HG03520 (cell line): ENCODE results near the gene TXN.
A peak's percentile ranks its signal among the peaks of the same experiment; 100 is the strongest.
"Not testable (repeated sequence)": the region's sequence is repeated elsewhere in the genome, so short reads cannot be mapped to it uniquely, and the experiment has no call there.

Experiments used
- ATAC-seq: cut with Tn5 transposase; IDR thresholded peaks from one replicate; pipeline ENCODE4 v1.9.1; 2021; ENCODE audit warnings: mild to moderate bottlenecking, moderate library complexity; ENCODE audit not compliant: unreplicated experiment

TXN gene

DNA sequence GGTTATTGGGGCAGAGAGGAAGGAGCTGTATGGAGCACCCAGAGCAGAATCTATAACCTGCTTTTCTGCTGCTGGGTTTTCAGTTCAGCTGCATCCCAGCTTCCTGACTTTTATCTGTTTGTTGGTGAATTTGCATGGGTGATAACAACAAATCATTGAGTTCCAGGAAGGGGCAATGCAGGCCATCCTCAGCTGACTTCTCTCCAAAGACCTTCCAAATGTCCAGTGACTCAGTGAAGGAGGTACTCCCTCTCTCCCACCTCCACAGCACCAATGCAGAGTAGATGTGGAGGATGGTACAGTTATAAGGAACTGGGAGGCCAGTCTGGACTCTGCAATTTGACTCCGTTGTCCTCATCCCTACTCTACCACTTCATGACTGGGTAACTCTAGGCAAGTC lies 1.6 kb upstream of the TXN start:
- ATAC-seq: no peak

GRCh38 chr9:110257097-110257841 lies 962 bp upstream of the TXN start:
- peak; percentile 0 for ATAC-seq

- ATAC-seq: peak; percentile 13
These were observed 586 bp downstream of the TXN start for GRCh38 chr9:110255463-110256379.

- ATAC-seq: no peak
These were observed 1.3 kb downstream of the TXN start for GRCh38 chr9:110255034-110255462.

- ATAC-seq: no peak
These were observed 1.8 kb downstream of the TXN start for GRCh38 chr9:110254500-110254899.

GRCh38 chr9:110252509-110253139 lies 3.7 kb downstream of the TXN start:
- no peak for ATAC-seq

DNA sequence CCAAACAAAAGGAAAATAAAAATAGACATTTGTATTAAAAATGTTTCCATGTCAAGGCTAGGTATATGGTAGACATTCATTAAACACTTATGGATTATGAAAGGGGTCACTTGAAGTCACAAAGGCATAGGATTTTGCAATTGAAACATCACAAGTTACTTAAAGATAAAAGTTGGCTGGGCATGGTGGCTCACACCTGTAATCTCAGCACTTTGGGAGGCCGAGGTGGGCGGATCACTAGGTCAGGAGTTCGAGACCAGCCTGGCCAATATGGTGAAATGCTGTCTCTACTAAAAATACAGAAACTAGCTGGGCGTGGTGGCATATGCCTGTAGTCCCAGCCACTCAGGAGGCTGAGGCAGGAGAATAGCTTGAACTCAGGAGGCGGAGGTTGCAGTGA lies 4.5 kb downstream of the TXN start:
- ATAC-seq: not testable (repeated sequence)

DNA sequence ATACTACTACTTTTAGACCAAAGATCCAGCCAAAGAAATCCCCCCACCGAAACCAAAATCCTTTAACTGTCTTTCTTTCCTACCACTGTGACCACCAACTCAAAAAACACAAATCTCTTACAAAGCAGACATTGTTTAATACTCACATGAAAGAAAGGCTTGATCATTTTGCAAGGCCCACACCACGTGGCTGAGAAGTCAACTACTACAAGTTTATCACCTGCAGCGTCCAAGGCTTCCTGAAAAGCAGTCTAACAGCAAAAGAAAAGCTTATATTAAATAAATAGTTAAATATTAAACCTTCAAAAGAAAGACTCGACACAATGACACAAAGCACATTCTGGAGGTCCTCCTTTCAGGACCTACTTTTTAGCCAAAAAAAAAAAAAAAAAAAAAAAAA lies 5.1 kb downstream of the TXN start:
- ATAC-seq: no peak

DNA sequence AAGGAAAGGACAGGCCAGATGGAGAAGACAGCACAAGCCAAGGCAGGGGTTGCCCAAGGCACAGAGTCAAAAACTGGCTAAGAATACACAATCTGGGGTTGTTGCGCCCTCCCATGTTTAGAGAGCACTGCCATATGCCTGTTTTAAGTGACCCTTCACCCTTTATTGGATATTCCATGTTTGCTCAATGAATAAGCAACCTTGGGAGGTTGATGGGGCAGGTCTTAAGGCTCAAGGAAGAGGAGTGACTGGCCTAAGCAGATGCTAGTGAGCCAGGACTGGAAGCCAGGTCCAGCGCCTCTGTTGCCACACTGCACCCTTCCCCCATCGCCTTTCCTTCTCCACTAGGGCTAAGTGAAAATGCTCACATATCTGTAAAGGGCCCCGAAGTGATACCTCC lies 6.7 kb downstream of the TXN start:
- ATAC-seq: no peak

DNA sequence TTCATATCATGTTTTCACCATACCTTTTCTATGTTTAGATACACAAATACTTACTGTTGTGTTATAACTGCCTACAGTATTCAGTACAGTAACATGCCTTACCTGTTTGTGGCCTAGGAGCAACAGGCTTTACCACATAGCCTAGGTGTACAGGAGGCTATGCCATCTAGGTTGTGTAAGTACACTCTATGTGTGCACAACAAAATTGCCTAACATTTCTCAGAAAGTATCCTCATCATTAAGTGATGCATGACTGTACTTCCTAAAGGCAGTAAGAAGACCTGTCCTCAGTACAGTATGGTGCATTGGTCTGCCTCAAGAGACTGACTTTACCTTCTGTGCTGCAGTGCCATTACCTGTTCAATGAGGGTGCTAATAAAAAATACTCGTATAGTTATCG lies 7.9 kb downstream of the TXN start:
- no peak for ATAC-seq

DNA sequence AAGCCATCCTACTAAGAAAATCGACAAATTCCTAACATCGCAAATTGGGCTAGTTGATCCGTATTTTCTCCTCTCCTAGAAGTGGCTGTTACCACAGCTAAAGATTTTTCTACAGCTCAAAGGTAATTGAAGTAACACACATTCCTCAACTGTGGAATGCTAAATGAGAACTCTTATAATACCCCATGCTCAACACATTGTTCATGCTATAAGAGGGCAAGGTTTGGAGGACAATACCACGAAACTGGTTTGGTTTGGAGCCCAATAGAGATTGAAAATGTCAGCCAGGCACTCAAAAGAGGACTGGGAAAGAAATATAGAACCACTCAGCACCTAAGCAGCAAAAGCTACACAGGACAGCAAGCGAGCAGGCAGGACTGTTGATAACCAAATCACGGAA lies 10.1 kb downstream of the TXN start:
- no peak for ATAC-seq

- no peak for ATAC-seq
These were observed 11.7 kb downstream of the TXN start for GRCh38 chr9:110244616-110245015.

DNA sequence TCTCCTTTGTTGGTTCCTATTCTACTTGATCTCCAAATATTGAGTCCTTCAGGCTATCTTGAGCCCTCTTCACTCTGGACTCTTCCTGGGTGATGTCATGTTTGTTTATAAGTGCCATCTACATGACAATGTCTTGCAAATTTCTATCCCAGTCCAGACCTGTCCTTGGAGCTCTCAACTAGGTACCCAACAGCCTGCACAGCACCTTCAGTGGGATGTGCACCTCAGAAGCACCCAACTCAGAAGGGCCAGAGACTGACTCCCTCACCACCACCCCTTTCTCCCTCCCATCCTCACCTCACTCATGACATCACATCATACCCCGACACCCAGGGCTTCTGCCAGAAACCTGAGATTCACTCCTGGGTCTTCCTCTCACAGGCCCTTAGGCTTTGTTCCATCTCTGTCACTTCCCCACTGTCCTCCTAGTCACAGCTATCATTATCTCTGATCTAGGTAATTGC lies 14.4 kb downstream of the TXN start:
- ATAC-seq: no peak

- no peak for ATAC-seq
These were observed 14.9 kb downstream of the TXN start for GRCh38 chr9:110241260-110241857.

DNA sequence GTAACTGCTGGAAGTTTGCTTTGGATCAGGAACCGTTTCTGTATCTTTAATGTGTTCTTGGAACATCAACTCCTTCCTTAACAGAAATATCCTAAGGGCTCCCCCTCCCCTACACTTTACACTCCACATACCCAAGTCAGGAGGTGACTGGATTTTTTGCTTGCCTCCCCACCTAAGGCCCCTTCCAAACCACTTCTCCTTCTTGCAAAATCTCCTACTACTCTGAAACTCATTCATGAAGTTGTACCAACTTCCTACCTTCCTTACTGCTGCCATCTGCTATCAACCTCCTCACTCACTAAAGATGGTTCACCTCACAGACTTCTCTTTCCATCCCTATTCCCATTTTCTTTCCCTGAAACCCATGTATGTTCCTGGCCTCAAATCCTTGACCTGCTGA lies 16.1 kb downstream of the TXN start:
- no peak for ATAC-seq

GRCh38 chr9:110228321-110228720 lies 28.0 kb downstream of the TXN start:
- ATAC-seq: no peak

DNA sequence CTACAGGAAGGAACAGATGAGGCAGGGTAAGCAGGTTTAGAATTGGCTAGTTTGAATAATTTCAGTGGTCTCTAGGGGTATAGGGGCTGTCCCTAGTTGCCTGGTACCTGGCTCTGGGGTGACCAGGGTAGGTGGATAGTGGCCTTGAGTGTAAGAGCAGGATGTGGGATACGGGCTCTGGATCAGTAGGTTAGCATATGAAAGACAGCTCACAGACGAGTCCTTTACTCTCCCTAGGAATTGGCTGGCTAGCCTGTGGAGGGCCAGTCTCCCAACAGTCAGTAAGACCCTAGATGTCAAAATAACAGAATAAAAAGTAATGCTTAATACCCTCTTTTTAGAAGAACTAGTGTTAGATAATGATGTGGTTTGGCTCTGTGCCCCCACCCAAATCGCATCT lies 31.7 kb downstream of the TXN start:
- ATAC-seq: no peak

DNA sequence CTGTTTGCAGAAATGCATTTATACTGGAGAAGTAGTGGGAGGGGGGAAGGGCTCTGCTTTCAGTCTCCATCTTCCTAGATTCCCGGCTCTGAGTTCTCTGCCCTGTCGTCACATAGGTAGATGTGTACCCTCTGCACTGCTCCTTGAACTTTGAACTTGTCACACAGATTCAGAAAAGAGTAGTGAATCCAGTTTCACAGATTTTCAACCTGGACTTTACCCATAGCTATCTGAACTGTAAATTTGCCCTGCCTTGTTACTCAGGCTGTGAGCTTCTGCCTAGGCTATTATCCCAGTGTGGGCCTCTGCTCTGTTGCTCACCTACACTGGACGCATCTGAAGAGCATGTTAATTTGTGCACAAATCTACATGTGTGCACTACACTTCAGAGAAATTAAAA lies 35.5 kb downstream of the TXN start:
- no peak for ATAC-seq

DNA sequence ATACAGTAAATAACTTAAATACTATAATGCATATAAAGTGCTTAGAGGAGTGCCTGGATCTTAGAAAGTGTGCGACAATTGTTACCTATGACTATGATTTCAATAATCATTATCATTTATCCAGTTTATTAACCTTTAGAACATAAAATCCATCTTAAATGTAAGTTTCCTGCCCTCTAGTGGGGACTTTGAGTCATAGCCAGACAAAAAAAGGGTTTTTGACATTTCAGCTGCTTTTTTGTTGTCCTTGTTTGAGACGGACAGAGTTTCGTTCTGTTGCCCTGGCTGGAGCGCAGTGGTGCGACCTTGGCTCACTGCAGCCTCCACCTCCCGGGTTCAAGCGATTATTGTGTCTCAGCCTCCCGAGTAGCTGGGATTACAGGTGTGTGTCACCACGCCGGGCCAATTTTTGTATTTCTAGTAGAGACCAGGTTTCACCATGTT lies 38.6 kb downstream of the TXN start:
- no peak for ATAC-seq

DNA sequence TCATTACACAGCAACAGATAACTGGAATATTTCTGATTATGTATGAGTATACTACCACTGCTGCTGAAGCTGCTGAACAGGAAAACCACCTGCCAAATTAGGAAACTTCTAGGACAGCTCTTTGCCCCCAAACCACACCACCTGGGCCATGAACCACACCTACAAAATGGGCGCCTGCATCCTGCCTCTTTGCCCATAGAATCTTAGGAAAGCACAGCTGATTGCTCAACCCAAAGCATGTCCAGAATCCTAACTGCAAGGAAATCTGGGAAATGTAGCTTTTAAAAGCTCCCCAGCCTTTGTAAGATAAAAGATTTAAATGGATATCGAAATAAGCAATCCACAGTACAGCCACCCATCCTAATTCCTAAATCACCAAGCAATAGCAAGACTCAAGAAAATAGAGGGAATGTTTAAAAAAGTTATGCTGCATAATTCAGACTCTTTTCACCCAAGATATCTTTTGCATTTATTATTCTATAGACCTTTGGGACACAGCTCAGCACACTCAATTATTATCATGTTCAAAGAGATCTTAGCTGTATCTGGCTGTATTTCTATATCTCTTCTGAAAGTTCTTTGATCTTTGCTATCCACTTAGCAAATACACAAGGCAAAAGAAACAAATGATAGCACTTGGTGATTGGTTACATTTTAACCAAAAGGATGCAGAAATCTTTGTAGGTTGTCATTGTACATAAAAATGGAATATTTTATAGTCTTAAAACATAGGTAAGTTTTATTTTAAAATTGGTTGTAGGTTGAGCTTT lies 41.5 kb downstream of the TXN start:
- no peak for ATAC-seq
